Colonic mucosa (tissue), 4 donors: ENCODE results near the gene TEX2. TPM values are rescaled to one million over a fixed set of nuclear protein-coding genes. Genes with fewer than 3 reads are reported as not detected.
A peak's percentile ranks its signal among the peaks of the same experiment; 100 is the strongest.

Source experiments
- DNase-seq: peaks from one replicate; pipeline ENCODE4 v3.0.0-alpha.2; 2020
- H3K27ac ChIP-seq: fragments of 200-600 bp; one replicate; pipeline ENCODE4 v1.8.0; 2021
- H3K27me3 ChIP-seq: fragments of 200-600 bp; one replicate; pipeline ENCODE4 v1.8.0; 2021
- H3K36me3 ChIP-seq: fragments of 200-600 bp; one replicate; pipeline ENCODE4 v1.8.0; 2021
- H3K4me1 ChIP-seq: fragments of 200-600 bp; one replicate; pipeline ENCODE4 v1.8.0; 2021; ENCODE audit warnings: mild to moderate bottlenecking
- H3K4me3 ChIP-seq: fragments of 200-600 bp; one replicate; pipeline ENCODE4 v1.8.0; 2021
- H3K9ac ChIP-seq, 2 donors: one replicate each; pipeline ENCODE4 v1.7.0; 2013; ENCODE audit warnings: control low read depth in 2 of 2, low read depth in 2 of 2, low read length in 2 of 2
- H3K9me3 ChIP-seq: fragments of 200-600 bp; one replicate; pipeline ENCODE4 v1.8.0; 2021
- intact Hi-C: fragments of 100-400 bp; cut with DNase I; formaldehyde crosslinking; loops from one replicate; pipeline ENCODE4 v1.14.1; 2022
- total RNA-seq, 2 donors: library from RNA; stranded (reverse); fragmentation: NEBNext Ultra II Directional in 1 of 2; extraction: Animal tissue kit (Norgen Biotek cat#: 25700) in 1 of 2; gene quantifications; one replicate each; pipeline ENCODE4 v1.2.1, GENCODE V29; 2021
- TF ChIP-seq, protein P1 (sequence below): fragments of 200-600 bp; IDR thresholded peaks from one replicate; pipeline ENCODE4 v1.8.0; 2022; ENCODE audit warnings: antibody characterized with exemption, mild to moderate bottlenecking
- donor health status: healthy.
- donor health status: DM: no; HTN: no; CAD: no.
- donor health status: DM: no; HTN: no; CAD: no.

Gene TEX2
- total RNA-seq, 2 donors from 2014 or later = 29.0 to 29.7 TPM

DNA sequence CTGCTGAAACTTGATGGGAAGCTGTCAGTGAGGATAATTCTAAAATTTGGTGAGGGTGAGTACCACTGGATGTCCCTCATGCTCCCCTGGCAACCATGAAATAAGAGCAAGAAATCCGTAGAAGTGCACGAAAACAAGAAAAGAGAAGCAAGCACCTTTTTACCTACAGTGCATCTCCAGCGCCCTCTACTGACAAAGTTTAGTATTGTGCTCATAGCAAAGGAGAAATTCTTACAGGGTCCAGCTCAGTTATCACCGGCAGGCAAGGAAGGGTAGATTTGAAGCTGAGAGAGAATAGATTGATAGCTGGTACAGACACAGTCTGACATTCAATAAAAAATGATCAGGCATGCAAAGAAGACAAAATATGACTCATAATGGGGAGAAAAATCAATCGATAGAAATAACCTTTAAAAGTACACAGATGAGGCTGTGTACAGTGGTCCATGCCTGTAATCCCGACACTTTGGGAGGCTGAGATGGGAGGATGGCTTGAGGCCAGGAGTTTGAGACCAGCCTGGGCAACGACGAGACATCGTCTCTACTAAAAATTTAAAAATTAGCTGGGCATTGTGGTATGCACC is 28.3 kb upstream of the TEX2 start:
- Histone ChIP-seq H3K27me3 (no peaks in the 10 kb centered on the region), H3K4me1 (no peaks in the 10 kb centered on the region), H3K27ac (no peak overlapping the region), H3K4me3 (no peak overlapping the region), H3K36me3 (no peaks in the 10 kb centered on the region), H3K9ac (no peak overlapping the region), H3K9me3 (no peaks in the 10 kb centered on the region)
- no peak for DNase-seq
- intact Hi-C loops = no loop called here
- TF ChIP-seq, protein P1, sequence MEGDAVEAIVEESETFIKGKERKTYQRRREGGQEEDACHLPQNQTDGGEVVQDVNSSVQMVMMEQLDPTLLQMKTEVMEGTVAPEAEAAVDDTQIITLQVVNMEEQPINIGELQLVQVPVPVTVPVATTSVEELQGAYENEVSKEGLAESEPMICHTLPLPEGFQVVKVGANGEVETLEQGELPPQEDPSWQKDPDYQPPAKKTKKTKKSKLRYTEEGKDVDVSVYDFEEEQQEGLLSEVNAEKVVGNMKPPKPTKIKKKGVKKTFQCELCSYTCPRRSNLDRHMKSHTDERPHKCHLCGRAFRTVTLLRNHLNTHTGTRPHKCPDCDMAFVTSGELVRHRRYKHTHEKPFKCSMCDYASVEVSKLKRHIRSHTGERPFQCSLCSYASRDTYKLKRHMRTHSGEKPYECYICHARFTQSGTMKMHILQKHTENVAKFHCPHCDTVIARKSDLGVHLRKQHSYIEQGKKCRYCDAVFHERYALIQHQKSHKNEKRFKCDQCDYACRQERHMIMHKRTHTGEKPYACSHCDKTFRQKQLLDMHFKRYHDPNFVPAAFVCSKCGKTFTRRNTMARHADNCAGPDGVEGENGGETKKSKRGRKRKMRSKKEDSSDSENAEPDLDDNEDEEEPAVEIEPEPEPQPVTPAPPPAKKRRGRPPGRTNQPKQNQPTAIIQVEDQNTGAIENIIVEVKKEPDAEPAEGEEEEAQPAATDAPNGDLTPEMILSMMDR = no peak

DNA sequence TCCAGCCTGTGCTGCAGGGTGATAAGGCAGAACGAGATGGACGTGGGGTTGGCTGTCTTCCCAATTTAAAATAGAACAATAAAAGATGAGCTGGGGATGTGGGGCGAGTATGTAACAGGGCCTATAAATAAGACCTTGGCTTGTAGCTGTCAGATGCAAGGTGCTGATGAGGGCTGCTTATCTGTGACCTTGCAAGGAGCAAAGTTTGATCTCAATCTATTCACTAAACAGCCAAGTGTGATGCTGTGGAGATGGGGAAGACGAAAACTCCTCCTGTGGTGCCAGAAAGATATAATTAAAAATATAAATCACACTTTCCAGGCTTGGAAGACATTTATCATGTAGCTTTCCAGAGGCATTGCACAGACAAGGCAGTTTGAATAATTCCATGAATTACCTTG is 26.7 kb upstream of the TEX2 start:
- intact Hi-C loops = loop anchor here (10.0 kb wide), 1 partner anchor 375 kb away; the partner anchor contains the start of genes CSHL1 and GH1
- Histone ChIP-seq H3K9ac (no peak overlapping the region), H3K27me3 (no peaks in the 10 kb centered on the region), H3K9me3 (no peaks in the 10 kb centered on the region), H3K27ac (no peak overlapping the region), H3K36me3 (no peaks in the 10 kb centered on the region), H3K4me3 (no peak overlapping the region), H3K4me1 (no peaks in the 10 kb centered on the region)
- TF ChIP-seq, protein P1 = no peak
- no peak for DNase-seq

DNA sequence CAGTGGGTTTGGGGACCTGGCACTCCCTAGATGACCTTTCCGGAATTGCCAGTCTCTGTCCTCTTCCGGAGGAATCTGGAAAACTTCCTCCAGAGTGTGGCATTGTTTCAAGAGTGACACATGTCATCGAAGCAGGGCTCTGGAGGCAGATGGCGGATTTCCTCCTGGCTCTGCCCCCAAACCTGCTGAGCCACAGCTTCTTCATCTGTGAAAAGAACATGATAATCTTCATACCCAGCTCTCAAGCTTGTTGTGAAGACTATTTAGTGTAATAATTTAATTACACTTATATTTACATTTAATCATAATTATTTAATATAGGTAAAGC is 19.7 kb upstream of the TEX2 start:
- Histone ChIP-seq H3K27ac (no peak overlapping the region), H3K4me1 (peaks cover 4% of the 10 kb centered on the region), H3K9me3 (no peaks in the 10 kb centered on the region), H3K9ac (no peak overlapping the region), H3K27me3 (no peaks in the 10 kb centered on the region), H3K36me3 (no peaks in the 10 kb centered on the region), H3K4me3 (no peak overlapping the region)
- intact Hi-C loops = loop anchor here (5.0 to 10.0 kb wide), 2 partner anchors 220 to 368 kb away; partner anchors contain the start of genes CSHL1 and GH1
- DNase-seq = no peak
- TF ChIP-seq, protein P1 = no peak

GRCh38 chr17:64281962-64282752 is 19.1 kb upstream of the TEX2 start:
- DNase-seq = peak; percentile 32
- Histone ChIP-seq H3K9me3 (no peaks in the 10 kb centered on the region), H3K4me1 (peaks cover 4% of the 10 kb centered on the region), H3K4me3 (no peak overlapping the region), H3K27me3 (no peaks in the 10 kb centered on the region), H3K36me3 (no peaks in the 10 kb centered on the region), H3K9ac (no peak overlapping the region), H3K27ac (no peak overlapping the region)
- TF ChIP-seq, protein P1 = peak; percentile 71
- intact Hi-C loops = loop anchor here (5.0 to 10.0 kb wide), 2 partner anchors 220 to 367 kb away; partner anchors contain the start of genes CSHL1 and GH1

- intact Hi-C loops = no loop called here
- Histone ChIP-seq H3K4me1 (peaks cover 4% of the 10 kb centered on the region), H3K9ac (no peak overlapping the region), H3K4me3 (no peak overlapping the region), H3K36me3 (no peaks in the 10 kb centered on the region), H3K27me3 (no peaks in the 10 kb centered on the region), H3K9me3 (no peaks in the 10 kb centered on the region), H3K27ac (no peak overlapping the region)
- DNase-seq = no peak
- TF ChIP-seq, protein P1 = no peak
Measured at GRCh38 chr17:64278614-64279013, 15.6 kb upstream of the TEX2 start.
